Measurements from ENCODE around the gene CLIP4.
A peak's percentile ranks its signal among the peaks of the same experiment; 100 is the strongest.

CLIP4 gene

DNA sequence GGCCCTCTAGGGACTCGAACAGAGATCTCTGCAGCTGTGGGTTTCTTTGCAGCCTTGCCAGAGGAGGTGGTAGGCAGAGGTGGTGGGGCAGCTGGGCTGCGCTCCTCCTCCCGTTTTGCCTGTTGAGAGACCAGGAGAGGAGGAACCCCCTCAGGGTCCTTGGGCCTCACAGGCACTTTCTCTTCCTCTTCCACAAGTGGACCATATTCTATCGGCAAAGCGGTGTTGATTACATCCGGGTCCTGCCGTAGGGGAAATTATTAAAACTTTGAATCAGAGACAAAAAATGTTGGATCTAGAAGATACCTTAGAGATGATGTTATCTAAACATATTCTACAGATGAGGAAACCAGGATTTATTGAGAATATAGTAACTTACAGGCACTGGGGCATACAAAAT lies 78.5 kb downstream of the CLIP4 start:
- no peak for DNase-seq

DNA sequence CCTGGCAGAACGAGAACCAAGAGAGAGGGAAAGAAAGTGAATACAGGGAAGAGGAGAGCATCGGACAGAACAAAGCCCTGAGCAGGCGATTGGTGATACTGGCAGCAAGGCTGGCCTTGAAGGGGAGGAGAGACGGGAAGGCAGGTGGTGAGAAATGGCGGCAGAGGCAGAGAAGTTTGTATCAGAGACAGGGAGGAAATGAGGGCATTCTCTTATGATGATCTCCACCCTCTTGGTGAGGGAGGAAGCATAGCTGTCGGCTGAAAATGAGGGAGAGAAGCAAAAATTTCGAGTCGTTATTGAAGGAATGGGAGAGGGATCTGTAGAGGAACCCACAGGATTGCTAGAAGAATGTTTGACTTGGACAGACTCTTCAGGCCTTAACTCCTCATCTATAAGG lies 80.6 kb downstream of the CLIP4 start:
- DNase-seq: no peak

DNA sequence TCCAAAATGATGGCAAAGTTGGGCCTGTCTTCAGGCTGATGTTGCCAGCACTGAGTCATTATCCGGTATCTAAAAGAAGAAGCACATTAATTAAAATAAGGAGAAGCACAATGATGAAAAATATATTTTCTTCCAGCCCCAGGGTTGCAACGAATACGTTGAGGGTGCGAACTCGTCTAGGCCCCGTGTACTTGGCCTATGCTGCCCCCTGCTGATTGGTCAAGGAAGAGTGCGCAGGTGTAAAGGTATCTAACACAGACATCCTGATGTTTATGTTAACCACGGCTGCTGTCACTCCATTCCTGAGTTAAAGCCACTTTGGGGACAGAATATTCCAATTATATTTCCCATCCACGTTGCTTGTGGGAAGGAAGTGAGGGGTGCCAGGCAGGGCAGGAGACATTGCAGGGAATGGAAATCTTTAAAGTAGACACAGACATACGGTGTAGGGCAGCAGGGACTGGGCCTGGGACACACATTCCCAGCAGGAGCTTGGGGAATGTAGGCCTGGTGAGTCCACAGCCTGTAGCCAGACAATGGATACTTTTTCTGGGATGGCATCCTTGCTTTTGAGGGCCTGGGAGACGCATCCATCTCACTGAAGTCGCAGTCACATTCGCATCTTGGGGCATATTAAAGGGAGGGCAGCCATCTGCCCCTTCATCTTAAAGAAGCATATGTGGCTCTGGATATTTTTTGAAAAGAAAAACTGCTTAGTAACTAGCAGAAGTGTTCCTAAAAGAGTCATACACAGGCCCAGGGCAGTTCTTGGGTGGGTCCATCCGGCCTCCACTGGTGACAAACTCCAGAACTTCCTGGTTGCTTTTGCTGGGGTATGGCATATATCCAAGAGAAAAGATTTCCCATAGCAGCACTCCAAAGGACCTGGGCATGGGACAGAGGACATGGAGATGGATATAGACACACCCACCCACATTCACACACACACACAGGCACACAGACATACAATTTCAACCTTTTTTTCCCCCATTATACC lies 81.9 kb downstream of the CLIP4 start:
- DNase-seq: peak; percentile 56

DNA sequence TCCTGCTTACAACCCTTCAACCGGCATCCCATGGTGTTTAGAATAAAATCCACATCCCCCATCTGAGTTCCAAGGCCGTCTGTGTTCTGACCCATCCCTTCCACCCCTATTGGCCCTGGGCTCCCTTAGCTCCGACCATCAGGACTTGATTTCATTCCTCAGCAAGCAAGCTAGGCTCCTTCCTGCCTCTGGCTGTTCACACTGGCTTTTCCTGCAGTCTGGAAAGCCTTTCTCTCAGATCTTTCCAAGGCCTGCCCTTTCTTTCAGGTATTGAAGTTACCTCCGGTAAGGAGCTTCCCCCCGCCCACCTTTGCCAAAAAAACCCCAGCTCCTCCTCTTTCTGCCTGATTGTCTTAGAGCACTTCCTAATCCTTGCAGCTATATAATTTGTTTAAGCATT lies 86.8 kb downstream of the CLIP4 start:
- no peak for DNase-seq

DNA sequence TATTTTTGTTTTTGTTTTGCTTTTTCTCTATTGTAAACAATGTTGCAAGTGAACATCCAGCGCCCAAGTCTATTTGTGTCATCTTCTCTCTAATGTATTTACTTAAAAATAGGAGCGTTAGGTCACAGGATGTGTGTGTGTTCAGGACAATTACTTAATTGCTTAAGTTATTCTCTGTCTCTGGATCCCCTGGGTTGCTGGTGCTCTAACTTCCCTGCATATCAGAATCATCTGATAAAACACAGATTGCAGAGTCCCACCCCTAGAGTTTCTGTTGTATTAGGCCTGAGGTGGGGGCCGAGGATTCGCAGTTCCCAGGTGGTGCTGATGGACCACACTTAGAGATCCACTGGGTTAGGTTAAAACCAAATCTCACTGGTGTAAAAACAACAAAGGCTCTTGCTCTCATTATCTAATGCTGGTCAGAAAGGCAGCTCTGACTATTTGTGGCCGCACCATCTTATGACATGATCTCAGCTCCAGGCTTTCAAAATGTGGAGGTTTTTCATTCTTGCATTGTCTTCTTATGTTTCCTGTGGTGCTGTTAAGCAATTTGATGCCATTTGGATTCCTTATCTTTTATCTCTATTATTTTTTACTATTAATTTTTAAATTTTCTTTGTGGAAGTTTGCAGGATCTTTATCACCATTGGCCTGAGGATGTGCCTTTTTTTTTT lies 87.7 kb downstream of the CLIP4 start:
- DNase-seq: no peak

DNA sequence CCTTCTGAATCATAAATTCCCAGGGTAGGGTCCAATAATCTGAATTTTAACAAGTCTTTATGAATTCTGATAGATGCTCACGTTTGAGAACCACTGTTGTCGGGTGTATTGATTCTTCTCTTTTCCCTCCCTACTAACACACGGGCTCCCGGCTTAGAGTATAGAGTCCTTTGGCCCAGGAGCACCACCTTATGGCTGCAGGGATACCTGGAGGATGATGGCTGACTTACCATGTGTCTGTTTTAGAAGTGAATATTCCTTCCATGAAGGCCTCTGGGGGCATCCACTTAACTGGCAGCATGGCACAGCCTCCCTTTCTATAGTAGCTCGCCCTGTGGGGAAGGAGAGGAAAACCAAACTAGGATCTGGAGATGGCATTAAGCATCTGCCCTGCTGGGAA lies 91.7 kb downstream of the CLIP4 start:
- no peak for DNase-seq

DNA sequence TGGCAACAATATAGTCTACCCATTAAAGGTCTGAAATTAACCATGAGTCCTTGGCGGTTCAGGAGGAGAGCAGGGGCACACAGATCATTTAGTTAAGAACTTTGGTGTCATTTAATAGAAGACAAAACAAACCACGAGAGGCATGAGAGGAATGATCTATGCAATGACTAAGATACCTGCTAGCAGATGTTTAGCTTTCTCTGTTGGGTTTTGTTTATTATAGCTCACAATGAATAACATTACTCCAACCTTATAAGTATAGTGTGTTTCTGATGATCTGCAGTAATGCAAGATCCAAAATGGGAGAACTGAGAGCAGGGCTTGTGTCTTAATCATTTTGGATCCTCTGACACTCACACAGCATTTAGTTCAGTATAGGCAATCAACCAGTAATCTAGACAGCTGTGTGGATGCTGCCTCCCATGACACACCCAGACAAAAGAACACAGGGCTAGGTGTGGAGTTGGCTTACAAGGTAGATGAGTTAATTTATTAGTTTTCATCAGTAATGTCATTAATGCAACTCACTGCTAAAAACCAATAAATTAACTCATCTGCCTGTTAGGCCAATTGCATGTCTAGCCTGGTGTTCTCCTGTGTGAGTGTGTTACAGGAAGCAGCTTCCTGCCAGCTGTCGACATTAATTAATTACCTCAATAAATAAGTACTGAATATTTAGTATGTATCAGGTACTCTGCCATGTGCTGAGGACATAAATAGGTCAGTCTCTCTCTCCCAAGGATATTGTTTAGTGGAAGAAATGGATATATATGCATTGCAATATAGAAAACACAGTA lies 92.3 kb downstream of the CLIP4 start:
- peak; percentile 10 for DNase-seq

DNA sequence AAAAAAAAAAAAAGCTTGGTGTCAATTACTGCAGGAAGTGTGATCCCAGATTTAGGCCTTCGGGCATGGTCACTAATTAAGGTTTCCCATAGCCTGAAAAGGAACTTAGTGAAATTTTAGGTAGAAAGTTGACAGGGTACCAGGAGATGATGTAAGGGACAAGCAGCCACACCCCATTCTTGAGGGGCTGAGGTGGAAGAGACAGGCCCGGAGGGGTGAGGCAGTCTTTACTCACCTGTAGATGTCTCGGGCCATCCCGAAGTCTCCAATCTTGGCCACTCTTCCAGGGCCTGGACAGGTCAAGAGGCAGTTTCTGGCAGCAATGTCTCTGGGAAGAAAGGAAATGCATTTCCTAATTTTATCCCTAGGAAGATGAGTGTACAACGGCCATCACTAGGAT lies 94.3 kb downstream of the CLIP4 start:
- DNase-seq: no peak

DNA sequence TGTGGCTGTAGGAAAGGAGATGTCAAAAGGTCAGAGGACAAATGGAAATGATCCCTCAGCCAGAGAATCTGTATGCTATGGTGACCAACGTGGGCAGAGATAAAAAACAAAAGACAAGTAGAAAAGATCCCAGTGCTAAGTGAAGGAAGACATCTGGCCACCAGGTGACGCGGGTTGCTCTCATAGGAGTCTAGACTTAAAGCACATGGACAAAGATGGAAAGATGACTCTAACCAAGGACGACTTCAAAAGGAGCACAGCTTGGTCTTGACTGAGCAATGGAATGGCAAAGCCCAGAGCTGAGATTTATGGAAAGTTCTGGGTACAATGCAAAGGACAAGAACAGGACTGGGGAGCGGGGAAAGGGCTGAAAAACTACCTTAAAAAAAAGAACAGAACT lies 96.8 kb downstream of the CLIP4 start:
- DNase-seq: no peak

DNA sequence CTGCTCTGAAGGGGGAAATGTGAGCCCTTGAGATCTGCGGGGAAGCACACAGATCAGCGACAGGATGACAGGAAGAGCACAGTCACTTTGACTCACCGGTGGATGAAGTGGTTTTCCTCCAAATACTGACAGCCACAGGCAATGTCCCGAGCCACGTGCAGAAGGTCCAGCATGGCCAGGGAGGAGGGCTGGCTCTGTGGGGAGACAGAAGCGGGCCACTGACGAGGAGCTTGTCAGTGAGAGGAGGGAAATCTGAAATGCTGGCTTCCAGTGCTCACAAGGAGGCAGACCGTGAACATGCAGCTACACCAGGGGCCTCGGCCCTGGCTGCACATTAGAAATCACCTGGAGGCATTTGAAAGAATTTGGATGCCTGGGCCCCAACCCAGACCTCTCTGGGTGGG lies 98.7 kb downstream of the CLIP4 start:
- DNase-seq: no peak

DNA sequence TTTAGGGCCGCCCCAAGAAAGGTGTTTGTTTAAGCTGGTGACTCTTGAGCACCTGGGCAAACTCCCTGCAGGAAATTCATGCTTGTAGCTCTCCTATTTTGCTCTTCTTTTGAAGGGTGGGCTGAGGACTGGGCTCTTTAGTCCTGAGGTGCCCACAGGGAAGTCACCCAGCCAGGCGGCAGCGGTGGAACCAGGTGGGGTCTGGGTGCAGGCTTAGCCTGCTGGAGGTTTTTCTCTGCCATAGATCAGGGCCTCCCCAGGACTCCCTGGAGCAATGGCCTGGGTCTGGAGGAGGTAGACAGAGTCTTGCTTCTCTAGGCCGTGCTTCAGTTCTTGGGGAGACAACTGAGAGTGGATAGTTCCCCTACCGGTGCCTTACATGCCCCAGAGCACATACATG lies 99.9 kb downstream of the CLIP4 start:
- DNase-seq: no peak

DNA sequence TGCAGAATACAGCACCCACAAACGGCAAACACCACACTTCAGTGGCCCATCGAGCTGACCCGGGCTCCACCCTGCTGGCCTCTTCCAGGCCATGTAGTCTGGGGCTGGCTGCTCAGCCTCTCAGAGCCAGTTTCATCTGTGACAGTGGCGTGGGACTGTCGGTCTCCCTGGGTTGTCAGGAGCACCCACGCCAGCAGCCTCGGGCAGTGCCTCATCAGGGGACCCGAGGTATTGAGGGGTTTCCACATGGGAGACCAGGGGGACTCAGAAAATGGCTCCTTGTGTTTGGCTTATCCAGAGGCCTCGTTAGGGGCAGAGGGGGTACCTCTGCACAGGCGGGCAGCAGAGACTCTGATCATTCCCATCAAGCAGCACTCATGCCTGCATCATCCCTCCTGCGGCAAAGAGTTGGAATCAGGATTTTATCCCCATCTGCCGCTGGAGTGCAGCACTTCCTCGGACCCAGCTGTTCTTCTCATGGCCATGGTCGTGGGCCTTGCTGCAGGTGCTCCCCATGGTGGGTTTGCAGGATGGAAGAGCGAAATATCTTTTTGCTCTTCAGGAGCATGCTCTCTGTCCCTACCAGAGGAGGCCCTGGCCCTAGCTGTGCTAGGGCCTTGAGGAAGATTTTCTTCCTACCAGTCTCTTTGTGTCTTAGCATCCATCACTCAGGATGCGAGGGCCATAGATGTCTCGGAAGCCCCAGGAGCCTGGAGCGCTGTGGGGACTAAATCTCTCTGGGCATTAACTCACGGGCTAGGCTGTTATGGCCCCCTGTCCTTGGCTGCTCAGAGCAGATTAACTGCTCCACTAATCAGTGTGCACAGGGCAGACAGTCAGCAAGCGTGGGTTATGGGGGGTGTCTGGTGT lies 100.8 kb downstream of the CLIP4 start:
- no peak for DNase-seq

DNA sequence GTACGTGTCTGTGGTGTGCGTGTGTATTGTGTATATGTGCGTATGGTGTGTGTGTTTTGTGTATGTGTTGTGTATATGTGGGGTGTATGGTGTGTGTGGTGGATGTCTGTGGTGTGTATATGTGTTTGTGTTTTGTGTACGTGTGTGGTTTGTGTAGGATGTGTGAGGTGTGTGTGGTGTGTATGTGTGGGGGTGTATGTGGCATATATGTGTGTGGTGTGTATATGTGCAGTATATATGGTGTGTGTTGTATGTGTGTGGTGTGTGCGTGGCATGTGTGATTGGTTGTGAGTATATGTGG lies 101.3 kb downstream of the CLIP4 start:
- DNase-seq: no peak

DNA sequence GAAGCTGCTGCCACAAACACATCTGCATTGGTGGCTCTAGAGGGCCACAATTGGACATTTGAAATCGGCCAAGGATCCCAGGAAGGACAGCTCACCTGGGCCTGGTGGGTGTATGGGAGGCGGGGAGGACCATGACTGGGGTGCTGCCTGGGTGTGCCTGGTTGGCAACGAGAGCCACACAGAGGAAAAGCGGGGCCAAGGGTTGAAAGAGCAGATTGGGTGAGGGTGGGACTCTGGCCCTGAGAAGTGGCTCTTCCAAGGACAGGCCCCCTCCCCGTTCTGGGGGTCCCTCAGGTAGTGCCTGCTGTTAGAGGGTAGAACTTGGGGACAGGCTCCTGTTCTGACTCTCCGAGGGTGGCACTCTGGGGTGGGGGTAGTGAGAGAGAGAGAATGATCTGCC lies 102.9 kb downstream of the CLIP4 start:
- no peak for DNase-seq

DNA sequence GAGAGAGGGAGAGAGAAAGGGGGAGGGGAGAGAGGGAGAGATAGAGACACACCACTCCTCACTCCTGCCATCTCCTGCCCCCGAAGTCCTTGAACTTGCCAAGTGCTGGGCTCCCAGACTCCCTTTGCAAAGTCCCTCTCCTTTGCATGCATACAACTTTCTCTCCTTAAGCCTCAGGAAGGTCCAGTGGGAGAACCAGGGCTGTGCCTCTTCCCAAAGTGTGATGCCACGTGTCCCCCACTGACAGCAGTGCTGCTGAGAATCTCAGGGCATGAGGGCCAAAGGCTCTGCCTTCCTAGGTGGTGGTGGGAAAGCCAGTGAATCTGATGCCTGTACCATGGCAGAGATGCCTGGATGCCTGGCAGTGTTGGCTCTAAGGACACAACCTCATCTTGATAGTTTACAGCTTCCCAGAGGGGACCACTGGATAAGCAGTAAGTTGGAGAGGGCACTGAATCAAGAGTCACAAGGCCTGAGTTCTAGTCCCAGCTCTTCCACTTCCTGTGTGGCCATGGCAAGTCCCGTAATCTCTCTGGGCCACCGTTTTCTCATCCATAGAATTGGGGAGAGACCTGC lies 103.4 kb downstream of the CLIP4 start:
- no peak for DNase-seq

DNA sequence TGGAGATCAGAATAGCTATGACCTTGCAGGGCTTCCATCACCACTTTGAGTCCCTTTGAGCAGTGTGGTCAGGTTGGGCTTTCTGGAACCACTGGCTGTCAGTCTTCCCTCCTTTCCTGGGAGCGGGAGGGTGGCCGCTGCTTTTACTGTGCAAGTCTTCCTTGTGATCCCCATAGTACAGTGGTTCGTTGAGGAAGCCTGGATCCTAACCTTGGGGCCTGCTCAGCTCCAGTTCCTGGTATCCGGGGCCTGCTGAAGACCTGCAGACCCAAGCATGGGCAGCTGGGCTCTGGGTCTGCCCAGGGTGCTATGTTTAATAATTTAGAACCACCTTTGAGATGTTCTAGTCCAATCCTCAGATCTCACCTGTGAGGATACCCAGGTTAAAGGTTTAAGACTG lies 104.2 kb downstream of the CLIP4 start:
- DNase-seq: no peak

DNA sequence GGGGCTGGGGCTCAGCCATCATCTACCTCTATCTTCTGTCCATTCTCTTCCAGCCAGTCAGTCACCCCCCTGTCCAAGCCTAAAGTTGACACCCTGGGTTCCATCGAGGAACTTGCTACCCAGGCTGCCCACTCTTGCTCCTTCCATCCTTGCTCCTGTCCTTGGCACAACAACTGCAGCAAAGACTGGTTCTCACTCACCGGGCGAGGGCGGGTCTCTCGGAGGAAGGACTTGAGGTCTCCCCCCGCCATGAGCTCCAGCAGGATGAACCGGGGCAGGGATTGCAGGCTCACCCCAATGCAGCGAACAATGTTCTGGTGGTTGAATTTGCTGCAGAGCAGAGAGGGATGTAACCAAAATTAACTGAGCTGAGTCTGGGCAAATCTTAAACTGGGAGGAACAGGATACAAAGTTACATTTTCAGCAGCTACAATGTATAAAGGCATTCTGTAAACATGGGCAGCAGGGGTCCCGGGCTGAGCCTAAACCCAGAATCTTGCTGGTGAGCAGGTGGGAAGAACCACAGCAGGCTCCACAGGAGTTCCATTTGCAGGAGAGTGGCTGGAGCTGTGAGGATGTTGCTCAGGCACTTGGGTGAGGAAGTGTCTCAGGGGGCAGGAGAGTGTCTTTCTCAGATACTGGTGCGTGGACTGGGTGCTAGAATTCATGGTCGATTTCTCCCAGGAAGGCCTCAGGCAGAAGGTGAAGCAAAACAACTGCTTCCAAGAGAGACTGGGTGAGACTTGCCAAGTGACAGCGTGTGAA lies 105.5 kb downstream of the CLIP4 start:
- no peak for DNase-seq

DNA sequence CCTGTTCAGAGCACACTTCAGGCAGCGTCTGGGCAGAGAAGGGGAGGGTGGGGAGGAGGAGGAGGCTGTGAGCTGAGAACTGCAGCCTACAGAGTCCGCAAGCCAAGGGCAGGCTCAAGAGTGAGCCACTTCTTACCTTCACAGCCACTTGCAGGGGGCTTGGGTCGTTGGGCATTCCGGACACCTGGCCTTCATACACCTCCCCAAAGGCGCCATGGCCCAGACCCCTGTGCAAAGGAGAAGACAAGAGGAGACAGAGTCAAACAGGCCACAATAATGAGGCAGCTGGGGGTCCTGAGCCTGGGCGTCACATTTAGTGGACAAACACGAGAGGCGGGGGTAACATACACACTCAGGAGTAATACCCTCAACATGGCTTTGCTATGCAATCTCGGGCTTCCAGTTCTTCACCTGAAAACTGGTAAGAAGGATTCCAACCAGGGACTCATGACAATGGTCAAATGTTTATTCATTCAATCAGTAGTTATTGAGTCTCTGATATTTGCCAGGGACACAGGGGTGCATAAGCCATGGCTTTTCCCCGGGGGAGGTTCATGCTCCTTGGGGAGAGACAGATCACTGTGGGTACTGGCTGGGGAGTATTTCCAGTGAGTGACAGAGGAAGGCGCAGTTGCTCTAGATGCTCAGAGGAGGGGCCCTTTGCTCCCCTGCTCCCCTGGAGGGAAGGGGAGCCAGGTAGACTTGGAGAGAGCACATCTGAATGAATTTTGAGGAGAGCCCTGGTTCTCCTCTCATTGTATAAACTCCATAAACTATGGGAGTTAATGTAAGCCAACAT lies 107.4 kb downstream of the CLIP4 start:
- no peak for DNase-seq

DNA sequence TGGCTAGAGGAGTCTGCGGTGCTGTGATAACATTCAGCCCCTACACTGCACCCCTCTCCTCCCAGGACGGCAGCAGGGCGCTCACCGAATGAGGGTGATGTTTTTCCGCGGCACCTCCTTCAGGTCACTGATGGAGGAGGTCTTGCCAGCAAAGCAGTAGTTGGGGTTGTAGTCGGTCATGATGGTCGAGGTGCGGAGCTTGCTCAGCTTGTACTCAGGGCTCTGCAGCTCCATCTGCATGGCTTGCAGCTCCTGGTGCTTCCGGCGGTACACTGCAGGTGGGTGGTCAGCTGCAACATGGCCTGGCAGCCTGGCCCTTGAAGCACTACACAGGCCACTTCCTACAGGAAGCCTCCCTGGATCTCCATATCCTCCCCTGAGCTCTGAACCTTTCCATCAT lies 108.0 kb downstream of the CLIP4 start:
- no peak for DNase-seq

DNA sequence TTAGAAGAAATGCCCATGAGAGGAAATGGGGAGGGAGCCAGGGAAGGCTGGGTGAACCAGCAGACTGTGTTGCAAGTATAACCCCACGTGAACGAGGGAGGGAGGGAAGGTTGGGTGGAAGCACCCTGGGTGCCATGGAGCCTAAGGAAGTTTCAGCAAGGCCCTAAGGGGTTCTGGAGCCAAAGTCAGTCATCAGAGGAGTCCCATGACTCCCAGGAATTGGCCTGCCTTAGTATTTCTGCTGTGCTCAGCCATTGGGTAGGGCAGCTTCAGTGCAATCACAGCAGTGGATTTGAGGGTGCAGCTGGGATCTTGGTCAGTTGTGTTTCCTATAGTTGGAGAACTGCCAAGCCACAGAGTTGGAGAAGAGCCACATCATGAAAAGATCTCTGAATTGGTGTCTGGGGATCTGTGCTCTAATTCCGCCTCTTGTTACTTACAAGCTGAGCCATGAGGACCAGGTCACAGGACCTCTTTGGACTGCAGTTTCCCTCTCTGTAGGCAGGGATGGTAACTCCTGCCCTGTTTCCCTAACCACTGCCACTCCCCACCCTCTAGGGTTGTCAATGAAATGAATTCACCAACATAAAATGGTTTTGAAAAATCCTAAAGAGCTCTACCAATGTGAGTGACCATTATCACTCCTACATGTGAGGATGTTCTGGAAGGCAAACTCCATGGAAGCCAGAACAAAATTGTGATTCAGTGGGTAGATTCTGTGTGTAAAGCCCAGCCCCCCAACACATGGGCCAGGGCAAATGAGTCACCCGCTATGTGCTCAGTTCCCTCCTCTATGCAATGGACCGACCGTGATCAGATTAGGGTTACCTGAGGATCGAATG lies 108.9 kb downstream of the CLIP4 start:
- DNase-seq: peak; percentile 51
